COLO829 (cell line): ENCODE results near the gene LRRC25.
"Not testable (repeated sequence)": the region's sequence is repeated elsewhere in the genome, so short reads cannot be mapped to it uniquely, and the experiment has no call there.

Source experiments
- DNase-seq: peaks from one replicate; pipeline ENCODE4 v3.0.0; 2012; ENCODE audit warnings: low spot score

LRRC25 gene

DNA sequence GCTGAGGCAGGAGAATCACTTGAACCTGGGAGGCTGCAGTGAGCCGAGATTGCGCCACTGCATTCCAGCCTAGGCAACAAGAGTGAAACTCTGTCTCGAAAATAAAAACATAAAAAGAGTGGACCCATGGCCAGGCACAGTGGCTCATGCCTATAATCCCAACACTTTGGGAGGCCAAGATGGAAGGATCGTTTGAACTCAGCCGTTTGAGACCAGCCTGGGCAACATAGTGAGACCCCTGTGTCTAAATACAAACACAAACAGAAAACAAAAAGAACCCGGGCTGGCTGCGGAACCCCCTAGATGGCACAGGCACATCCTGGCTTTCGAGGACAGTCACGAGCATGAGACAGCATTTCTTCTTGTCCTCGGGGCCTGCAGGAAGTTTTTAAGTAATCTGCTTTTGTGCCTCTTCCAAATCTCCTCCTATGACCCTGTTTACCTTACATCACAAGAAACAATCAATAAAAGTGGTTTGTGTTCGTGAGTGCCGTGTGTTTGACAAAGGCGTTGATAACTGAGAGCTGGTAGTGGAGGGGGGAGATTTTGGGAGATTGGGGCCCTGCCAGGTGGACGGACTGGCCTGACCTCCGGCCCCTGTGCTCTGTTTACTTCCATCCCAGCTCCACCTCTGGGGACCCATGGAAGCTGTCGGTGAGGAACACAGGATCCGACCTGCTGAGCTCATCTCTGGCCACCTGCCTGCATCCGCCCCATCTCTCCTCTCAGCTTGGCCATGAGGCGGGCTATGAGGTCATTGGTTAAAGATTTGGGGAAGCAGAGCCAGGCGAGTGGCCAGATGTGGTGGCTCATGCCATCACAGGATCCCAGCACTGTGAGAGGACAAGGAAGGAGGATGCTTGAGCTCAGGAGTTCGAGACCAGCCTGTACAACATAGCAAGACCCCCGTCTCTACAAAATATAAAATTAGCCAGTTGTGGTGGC is 17.3 kb downstream of the LRRC25 start:
- DNase-seq, result no peak

- DNase-seq, result no peak
These were observed 20.4 kb downstream of the LRRC25 start for GRCh38 chr19:18377026-18377425.

- peak; percentile 97 for DNase-seq
These were observed 23.4 kb downstream of the LRRC25 start for GRCh38 chr19:18373892-18374629.

GRCh38 chr19:18373407-18373891 is 24.0 kb downstream of the LRRC25 start:
- no peak for DNase-seq

- no peak for DNase-seq
These were observed 28.8 kb downstream of the LRRC25 start for GRCh38 chr19:18368504-18369222.

DNA sequence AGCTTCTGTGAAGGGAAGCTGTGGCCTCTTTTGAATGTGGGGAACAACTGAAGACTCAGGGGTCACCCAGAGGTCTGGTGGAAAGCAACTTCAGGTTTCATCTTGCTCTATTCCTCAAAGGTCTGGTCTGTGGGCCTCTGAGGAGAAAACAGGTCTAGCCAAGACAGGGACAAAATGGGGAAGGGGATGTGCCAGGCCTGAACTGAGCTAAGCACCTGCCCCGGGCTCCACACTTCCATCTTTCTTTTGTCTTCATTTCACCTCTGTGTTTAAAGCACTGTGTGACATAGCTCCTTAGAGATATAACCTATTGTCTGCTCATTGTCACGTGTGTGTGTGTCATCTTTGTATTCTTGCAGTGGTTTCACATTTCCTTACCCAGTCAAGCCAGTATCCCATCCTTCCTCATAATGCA is 31.4 kb downstream of the LRRC25 start:
- no peak for DNase-seq

GRCh38 chr19:18364826-18365528 is 32.4 kb downstream of the LRRC25 start:
- DNase-seq, result peak; percentile 95

- not testable (repeated sequence) for DNase-seq
These were observed 33.1 kb downstream of the LRRC25 start for GRCh38 chr19:18364277-18364825.

- no peak for DNase-seq
These were observed 33.6 kb downstream of the LRRC25 start for GRCh38 chr19:18363787-18364186.

GRCh38 chr19:18362934-18363542 is 34.4 kb downstream of the LRRC25 start:
- DNase-seq, result no peak

DNA sequence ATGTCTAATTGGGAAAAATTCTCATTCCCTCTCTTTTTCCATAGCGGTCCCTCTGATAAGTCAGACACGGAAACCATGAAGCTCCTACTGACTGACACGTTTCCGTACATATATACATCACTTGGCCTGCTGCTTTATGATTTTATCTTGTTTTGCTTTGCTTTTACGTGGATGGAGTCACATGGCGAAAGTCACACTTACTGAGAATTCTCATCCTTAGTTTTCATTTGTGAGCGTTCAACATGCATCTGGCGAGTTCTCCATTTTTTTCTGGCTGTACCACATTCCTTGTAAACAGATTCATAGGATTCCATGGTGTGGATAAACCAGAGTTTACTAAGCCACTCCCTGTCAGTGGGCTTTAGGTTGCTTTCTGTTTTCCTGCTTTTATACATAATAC is 35.8 kb downstream of the LRRC25 start:
- no peak for DNase-seq

- no peak for DNase-seq
These were observed 40.4 kb downstream of the LRRC25 start for GRCh38 chr19:18357041-18357440.

- not testable (repeated sequence) for DNase-seq
These were observed 42.7 kb downstream of the LRRC25 start for GRCh38 chr19:18354743-18355142.

DNA sequence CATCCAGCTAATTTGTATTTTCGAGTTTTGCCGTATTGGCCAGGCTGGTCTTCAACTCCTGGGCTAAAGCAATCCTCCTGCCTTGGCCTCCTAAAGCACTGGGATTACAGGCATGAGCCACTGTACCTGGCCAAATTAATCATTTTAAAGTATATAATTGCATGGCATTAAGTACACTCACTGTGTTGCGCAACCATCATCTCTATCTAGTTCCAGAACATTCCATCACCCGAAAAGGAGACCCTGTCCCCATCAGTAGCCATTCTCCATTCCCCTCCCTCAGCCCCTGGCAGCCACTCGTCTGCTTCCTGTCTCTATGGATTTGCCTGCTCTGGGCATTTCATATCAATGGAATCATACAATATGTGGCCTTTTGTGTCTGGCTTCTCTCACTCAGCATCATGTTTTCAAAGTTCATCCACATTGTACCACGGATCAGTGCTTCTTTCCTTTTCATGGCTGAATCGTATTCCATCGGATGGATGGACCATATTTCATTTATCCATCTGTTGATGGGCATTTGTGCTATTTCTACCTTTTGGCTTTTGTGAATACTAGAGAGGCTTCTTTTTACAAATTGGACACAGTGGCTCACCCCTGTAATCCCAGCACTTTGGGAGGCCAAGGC is 43.9 kb downstream of the LRRC25 start:
- no peak for DNase-seq

- no peak for DNase-seq
These were observed 45.9 kb downstream of the LRRC25 start for GRCh38 chr19:18351544-18351943.

DNA sequence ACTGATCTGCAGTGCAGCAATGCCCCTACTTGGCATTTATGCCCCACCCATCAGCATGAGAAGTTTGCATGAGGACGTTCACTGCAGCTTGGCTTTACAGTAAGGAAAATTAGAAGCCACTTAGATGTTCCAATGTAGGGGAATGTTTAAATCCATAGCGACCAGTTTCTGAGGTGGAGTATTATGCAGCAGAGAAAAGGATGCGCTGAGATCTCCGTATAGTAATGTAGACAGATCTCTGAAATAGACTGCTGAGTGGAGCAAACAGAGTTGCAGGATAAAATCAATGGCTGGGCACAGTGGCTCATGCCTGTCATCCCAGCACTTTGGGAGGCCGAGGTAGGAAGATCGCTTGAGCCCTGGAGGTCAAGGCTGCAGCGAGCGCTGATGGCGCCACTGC is 46.9 kb downstream of the LRRC25 start:
- no peak for DNase-seq

DNA sequence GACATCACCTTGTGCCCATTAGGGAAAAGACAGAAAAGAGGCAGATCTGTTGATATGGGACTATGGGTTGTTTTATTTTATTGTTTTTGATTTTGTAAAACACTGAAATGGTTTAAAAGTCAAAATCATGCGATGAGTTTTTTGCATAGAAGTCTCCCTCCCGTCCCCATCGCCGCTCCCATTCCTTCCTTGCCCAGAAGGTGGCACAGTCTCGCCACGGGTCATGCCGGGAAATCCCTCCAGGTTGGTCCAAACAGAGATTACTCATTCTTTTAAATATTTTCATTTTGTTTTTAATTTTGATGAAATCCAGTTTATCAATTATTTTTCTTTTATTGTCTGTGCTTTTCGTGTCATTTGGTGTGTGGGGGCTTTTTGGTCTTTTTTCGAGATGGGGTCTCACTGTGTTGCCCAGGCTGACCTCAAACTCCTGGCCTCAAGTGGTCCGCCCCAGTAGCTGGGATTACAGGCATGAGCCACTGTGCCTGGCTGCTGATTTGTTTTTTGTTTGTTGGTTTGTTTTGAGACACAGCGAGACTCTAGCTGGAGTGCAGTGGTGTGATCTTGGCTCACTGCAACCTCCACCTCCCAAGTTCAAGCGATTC is 47.8 kb downstream of the LRRC25 start:
- DNase-seq, result peak; percentile 81

GRCh38 chr19:18348818-18349339 is 48.5 kb downstream of the LRRC25 start:
- DNase-seq, result not testable (repeated sequence)

GRCh38 chr19:18348171-18348570 is 49.3 kb downstream of the LRRC25 start:
- no peak for DNase-seq

DNA sequence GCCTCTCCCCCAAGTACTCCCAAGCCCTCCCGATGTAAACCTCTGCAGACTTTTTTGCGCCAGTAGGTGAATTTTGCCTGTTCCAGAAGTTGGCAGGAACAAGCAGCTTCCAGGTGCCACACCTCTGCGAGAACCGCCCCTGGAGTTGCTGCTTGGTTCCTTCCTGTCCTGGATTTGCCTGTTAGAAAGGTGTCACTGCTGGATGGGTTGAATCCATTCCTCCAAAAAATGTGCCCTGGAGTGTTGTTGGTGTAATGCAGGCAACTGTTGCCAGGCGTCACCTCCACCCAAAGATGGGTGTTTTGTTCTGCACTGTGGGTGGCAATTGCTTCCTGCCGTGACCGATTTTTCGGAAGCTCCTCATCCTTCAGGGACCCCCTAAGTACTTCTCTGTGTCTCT is 51.3 kb downstream of the LRRC25 start:
- DNase-seq, result no peak
